Dedifferentiated amniotic fluid mesenchymal stem cell (primary cell): ENCODE measurements around the gene HDHD2.
A peak's percentile ranks its signal among the peaks of the same experiment; 100 is the strongest.

Experiments
- DNase-seq: peaks from one replicate; pipeline ENCODE4 v3.0.0-alpha.2; 2016; ENCODE audit errors: extremely low spot score

The HDHD2 gene

GRCh38 chr18:47146206-47146605 lies 4.1 kb downstream of the HDHD2 start:
- DNase-seq: no peak

- no peak for DNase-seq
Observed at GRCh38 chr18:47143899-47144485, 6.3 kb downstream of the HDHD2 start.

GRCh38 chr18:47143153-47143552 lies 7.1 kb downstream of the HDHD2 start:
- DNase-seq: no peak

GRCh38 chr18:47141289-47141688 lies 9.0 kb downstream of the HDHD2 start:
- DNase-seq: no peak

- no peak for DNase-seq
Observed at GRCh38 chr18:47121146-47121545, 29.2 kb downstream of the HDHD2 start.

- no peak for DNase-seq
Observed at GRCh38 chr18:47120428-47120827, 29.9 kb downstream of the HDHD2 start.

- no peak for DNase-seq
Observed at GRCh38 chr18:47118981-47119380, 31.3 kb downstream of the HDHD2 start.

- DNase-seq: no peak
Observed at GRCh38 chr18:47115205-47115604, 35.1 kb downstream of the HDHD2 start.

- no peak for DNase-seq
Observed at GRCh38 chr18:47113796-47114540, 36.3 kb downstream of the HDHD2 start.

GRCh38 chr18:47110492-47111274 lies 39.6 kb downstream of the HDHD2 start:
- DNase-seq: no peak

GRCh38 chr18:47109720-47110119 lies 40.6 kb downstream of the HDHD2 start:
- DNase-seq: no peak

GRCh38 chr18:47108998-47109405 lies 41.3 kb downstream of the HDHD2 start:
- DNase-seq: no peak

GRCh38 chr18:47108373-47108772 lies 41.9 kb downstream of the HDHD2 start:
- no peak for DNase-seq

GRCh38 chr18:47100212-47100831 lies 50.0 kb downstream of the HDHD2 start:
- DNase-seq: peak; percentile 49

GRCh38 chr18:47095810-47096209 lies 54.5 kb downstream of the HDHD2 start:
- no peak for DNase-seq

- DNase-seq: no peak
Observed at GRCh38 chr18:47087676-47088075, 62.6 kb downstream of the HDHD2 start.

GRCh38 chr18:47081578-47081977 lies 68.7 kb downstream of the HDHD2 start:
- DNase-seq: no peak

- DNase-seq: no peak
Observed at GRCh38 chr18:47080872-47081271, 69.4 kb downstream of the HDHD2 start.

GRCh38 chr18:47077111-47077510 lies 73.2 kb downstream of the HDHD2 start:
- no peak for DNase-seq

GRCh38 chr18:47075098-47075883 lies 75.0 kb downstream of the HDHD2 start:
- DNase-seq: no peak

- no peak for DNase-seq
Observed at GRCh38 chr18:47067648-47068047, 82.7 kb downstream of the HDHD2 start.

- DNase-seq: no peak
Observed at GRCh38 chr18:47063096-47063495, 87.2 kb downstream of the HDHD2 start.
